ENCODE data around the gene NKD1. TPM values are rescaled to one million over a fixed set of nuclear protein-coding genes. Genes with fewer than 3 reads are reported as not detected.

NKD1 gene
- total RNA-seq, 6 experiments from 2014 or later: 0.69 to 2.6 (median 2.1) TPM

DNA sequence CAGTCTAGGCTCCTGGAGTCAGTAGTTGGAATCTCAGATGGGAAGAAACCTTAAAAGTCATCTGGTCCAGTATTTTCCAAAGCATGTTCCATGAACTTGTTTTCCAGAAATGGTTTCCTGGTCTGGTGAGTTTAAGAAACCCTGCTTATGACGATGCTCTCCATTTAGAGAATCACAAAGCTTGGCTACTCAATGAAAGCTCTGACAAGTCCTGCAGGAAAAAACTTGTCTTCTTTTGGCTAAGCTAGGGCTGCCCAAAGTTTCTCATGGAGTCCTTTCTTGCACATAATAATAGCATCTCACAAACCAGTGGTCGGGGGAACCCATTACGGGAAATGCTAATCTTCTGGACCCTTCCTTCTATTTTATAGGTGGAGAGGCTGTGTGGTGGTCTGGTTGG is 5.5 kb upstream of the NKD1 start:
- H3K4me1 ChIP-seq: peaks cover 0 to 3% (median 0%) of the 10 kb centered on the region in 4 donors
- ATAC-seq (no peak), DNase-seq (no peak)
- 97% methylated on average over 3 of the region's 3 CpGs for WGBS (ENCODE audit: insufficient coverage, low coverage, low lambda C conversion rate, missing lambda C conversion rate)
- no peaks in the 10 kb centered on the region for H3K27me3 ChIP-seq
- H3K27ac ChIP-seq: no peak overlapping the region
- intact Hi-C loops (cut with DNase I): no loop called here
- no peaks in the 10 kb centered on the region for H3K36me3 ChIP-seq
- no peak overlapping the region for H3K4me3 ChIP-seq
- no peaks in the 10 kb centered on the region for H3K9me3 ChIP-seq
- TF ChIP-seq, protein P1, sequence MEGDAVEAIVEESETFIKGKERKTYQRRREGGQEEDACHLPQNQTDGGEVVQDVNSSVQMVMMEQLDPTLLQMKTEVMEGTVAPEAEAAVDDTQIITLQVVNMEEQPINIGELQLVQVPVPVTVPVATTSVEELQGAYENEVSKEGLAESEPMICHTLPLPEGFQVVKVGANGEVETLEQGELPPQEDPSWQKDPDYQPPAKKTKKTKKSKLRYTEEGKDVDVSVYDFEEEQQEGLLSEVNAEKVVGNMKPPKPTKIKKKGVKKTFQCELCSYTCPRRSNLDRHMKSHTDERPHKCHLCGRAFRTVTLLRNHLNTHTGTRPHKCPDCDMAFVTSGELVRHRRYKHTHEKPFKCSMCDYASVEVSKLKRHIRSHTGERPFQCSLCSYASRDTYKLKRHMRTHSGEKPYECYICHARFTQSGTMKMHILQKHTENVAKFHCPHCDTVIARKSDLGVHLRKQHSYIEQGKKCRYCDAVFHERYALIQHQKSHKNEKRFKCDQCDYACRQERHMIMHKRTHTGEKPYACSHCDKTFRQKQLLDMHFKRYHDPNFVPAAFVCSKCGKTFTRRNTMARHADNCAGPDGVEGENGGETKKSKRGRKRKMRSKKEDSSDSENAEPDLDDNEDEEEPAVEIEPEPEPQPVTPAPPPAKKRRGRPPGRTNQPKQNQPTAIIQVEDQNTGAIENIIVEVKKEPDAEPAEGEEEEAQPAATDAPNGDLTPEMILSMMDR (IDR thresholded peaks at IDR 0.05): no peak
- TF ChIP-seq POLR2A (IDR thresholded peaks at IDR 0.05): no peak

DNA sequence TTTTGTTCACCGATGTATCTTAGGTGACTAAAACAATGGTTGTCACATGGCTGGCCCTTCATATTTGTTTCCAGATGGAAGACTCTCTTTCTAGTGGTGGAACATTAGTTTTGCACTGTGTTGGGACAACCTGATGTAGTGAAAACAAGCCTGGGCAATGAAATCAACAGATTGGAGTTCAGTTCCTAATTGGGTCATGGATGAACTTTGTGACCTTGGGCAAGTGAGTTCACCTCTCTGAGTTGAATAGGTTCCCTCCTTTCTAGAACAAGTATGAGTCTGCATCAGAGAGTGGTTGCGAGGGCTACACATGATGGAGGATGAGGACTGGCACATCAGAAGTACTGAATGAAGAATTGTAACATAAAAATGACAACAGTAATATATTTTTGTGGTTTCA is 2.1 kb upstream of the NKD1 start:
- Histone ChIP-seq H3K27ac (no peak overlapping the region), H3K4me3 (no peak overlapping the region), H3K4me1 (peaks cover 0 to 3% (median 0%) of the 10 kb centered on the region in 4 donors), H3K36me3 (no peaks in the 10 kb centered on the region), H3K9me3 (no peaks in the 10 kb centered on the region), H3K27me3 (no peaks in the 10 kb centered on the region)
- intact Hi-C loops (cut with DNase I): no loop called here
- 100% methylated on average over 2 of the region's 2 CpGs for WGBS (ENCODE audit: insufficient coverage, low coverage, low lambda C conversion rate, missing lambda C conversion rate)
- no peak for TF ChIP-seq POLR2A (IDR thresholded peaks at IDR 0.05)
- TF ChIP-seq, protein P1 (IDR thresholded peaks at IDR 0.05): no peak
- no peak for DNase-seq
- ATAC-seq: peak in 2 of 4 donors; percentile 8 to 41

- Histone ChIP-seq H3K4me1 (peaks cover 0 to 3% (median 0%) of the 10 kb centered on the region in 4 donors), H3K36me3 (no peaks in the 10 kb centered on the region), H3K9me3 (no peaks in the 10 kb centered on the region), H3K27ac (no peak overlapping the region), H3K27me3 (no peaks in the 10 kb centered on the region), H3K4me3 (peak overlapping the region; percentile 62 to 71 (median 69))
- DNase-seq: peak; percentile 60 to 72 (median 65)
- intact Hi-C loops (cut with DNase I): no loop called here
- WGBS (ENCODE audit: insufficient coverage, low coverage, low lambda C conversion rate, missing lambda C conversion rate): 6% methylated on average over 13 of the region's 50 CpGs
- ATAC-seq: peak; percentile 62 to 81 (median 68)
- TF ChIP-seq POLR2A (IDR thresholded peaks at IDR 0.05): no peak
- TF ChIP-seq, protein P1 (IDR thresholded peaks at IDR 0.05): peak; percentile 12 to 41 (median 28)
Measured at GRCh38 chr16:50547340-50548124, 664 bp upstream of the NKD1 start.

DNA sequence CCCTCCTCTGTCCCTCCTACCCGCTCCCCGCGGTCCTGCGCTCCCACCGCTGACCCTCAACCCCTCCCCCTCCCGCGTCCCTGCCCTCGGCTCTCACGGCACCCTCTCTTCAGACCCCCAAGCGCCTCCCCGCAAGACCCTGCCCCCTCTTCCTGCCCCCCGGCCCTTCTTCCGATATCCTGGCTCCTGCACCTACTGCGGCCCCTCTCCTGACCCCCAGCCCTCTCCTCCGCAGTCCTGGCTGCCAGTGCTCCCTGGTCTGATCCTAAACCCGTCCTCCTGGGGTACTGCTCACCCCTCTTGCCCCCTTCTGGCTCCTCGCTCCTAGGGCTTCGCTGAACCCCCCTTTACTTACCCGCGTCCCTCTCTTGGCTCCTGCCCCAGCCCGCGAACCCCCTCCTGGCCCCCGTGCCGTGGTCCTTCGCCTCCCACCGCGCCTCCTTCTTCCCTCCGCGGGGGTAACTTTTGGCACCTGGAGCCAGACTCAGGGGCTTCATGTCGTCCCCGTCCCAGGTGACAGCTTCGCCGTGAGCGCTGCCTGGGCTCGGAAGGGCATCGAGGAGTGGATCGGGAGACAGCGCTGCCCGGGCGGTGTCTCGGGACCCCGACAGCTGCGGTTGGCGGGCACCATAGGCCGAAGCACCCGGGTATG is 839 bp downstream of the NKD1 start:
- intact Hi-C loops (cut with DNase I): no loop called here
- Histone ChIP-seq H3K36me3 (no peaks in the 10 kb centered on the region), H3K27me3 (no peaks in the 10 kb centered on the region), H3K4me3 (peak overlapping the region; percentile 58 to 71 (median 69)), H3K4me1 (peaks cover 0 to 3% (median 0%) of the 10 kb centered on the region in 4 donors), H3K27ac (no peak overlapping the region), H3K9me3 (no peaks in the 10 kb centered on the region)
- DNase-seq (no peak), ATAC-seq (no peak)
- 23% methylated on average over 21 of the region's 46 CpGs for WGBS (ENCODE audit: insufficient coverage, low coverage, low lambda C conversion rate, missing lambda C conversion rate)
- no peak for TF ChIP-seq POLR2A (IDR thresholded peaks at IDR 0.05)
- TF ChIP-seq, protein P1 (IDR thresholded peaks at IDR 0.05): no peak
